H1 (cell line): ENCODE measurements around the gene SKP2.

Experiments used
- EZH2 ChIP-seq: fragments of 200-600 bp; sonication (generic); IDR thresholded peaks from 2 replicates; pipeline ENCODE4 v1.7.1; 2012; ENCODE audit warnings: low read depth, mild to moderate bottlenecking, moderate library complexity, low read length, inconsistent platforms; ENCODE audit not compliant: severe bottlenecking
- NRF1 ChIP-seq: IDR thresholded peaks from 2 replicates; pipeline ENCODE4 v1.6.1; 2011; ENCODE audit warnings: mild to moderate bottlenecking, low read depth, low read length, improper control_type of control experiment

- TF ChIP-seq NRF1 (no peak), EZH2 (no peak)
Measured at GRCh38 chr5:36153726-36154125, 1.8 kb downstream of the SKP2 start.
